ENCODE measurements around the gene LMNB1.
A peak's percentile ranks its signal among the peaks of the same experiment; 100 is the strongest.
"Not testable (repeated sequence)": the region's sequence is repeated elsewhere in the genome, so short reads cannot be mapped to it uniquely, and the experiment has no call there.

The LMNB1 gene, protein sequence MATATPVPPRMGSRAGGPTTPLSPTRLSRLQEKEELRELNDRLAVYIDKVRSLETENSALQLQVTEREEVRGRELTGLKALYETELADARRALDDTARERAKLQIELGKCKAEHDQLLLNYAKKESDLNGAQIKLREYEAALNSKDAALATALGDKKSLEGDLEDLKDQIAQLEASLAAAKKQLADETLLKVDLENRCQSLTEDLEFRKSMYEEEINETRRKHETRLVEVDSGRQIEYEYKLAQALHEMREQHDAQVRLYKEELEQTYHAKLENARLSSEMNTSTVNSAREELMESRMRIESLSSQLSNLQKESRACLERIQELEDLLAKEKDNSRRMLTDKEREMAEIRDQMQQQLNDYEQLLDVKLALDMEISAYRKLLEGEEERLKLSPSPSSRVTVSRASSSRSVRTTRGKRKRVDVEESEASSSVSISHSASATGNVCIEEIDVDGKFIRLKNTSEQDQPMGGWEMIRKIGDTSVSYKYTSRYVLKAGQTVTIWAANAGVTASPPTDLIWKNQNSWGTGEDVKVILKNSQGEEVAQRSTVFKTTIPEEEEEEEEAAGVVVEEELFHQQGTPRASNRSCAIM

GRCh38 chr5:126776499-126777256, at the start of gene LMNB1:
LMNB1 (plus strand) TSS chr5:126777136; CDS start chr5:126777509, 373 bp downstream.
- Histone ChIP-seq H3K27me3 (ENCODE audit: control insufficient read depth, insufficient read depth, low read length) (no peaks in the 10 kb centered on the region), H3K4me1 (ENCODE audit: control insufficient read depth, insufficient read depth, low read length) (peaks cover 21% of the 10 kb centered on the region), H3K9me3 (ENCODE audit: control insufficient read depth, insufficient read depth, low read length) (no peaks in the 10 kb centered on the region), H3K27ac (ENCODE audit: low read depth, low read length) (peak within 1 kb of the TSS; percentile 99), H3K36me3 (ENCODE audit: control insufficient read depth, insufficient read depth, low read length) (0 out of 2 replicates have a peak, but pooled peaks cover 2% of the 10 kb centered on the region), H3K4me3 (ENCODE audit: low read depth, low read length) (peak within 1 kb of the TSS; percentile 100), H3K9ac (ENCODE audit: low read depth, low read length) (peak within 1 kb of the TSS; percentile 99)

DNA sequence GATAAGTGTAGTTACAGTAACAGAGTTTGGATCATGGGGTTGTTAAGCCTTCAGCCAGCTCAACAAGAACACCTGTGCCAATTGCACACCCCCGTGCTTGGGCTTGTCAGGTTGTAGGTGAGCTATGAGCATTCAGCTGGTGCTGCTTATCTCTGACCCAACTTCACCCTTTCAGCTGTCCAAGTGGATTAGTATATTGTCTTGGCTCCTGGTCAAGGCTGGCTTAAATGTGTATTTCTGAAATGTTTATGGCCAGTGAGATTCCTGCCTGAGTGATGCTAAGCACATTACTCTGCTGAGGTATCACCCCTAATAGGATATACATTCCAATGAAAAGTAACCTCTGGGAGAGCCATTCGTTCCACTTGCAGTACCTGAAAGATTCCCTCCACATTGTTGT, 44.2 kb upstream of the LMNB1 start:
- no peaks in the 10 kb centered on the region for H3K9me3 ChIP-seq (ENCODE audit: control insufficient read depth, insufficient read depth, low read length)
- no peak overlapping the region for H3K9ac ChIP-seq (ENCODE audit: low read depth, low read length)
- peaks cover 7% of the 10 kb centered on the region for H3K4me1 ChIP-seq (ENCODE audit: control insufficient read depth, insufficient read depth, low read length)
- H3K36me3 ChIP-seq (ENCODE audit: control insufficient read depth, insufficient read depth, low read length), result no peaks in the 10 kb centered on the region
- no peak overlapping the region for H3K27ac ChIP-seq (ENCODE audit: low read depth, low read length)
- H3K4me3 ChIP-seq (ENCODE audit: low read depth, low read length), result no peak overlapping the region
- no peaks in the 10 kb centered on the region for H3K27me3 ChIP-seq (ENCODE audit: control insufficient read depth, insufficient read depth, low read length)

GRCh38 chr5:126734573-126734972, 42.4 kb upstream of the LMNB1 start:
- H3K9me3 ChIP-seq (ENCODE audit: control insufficient read depth, insufficient read depth, low read length); H3K4me3 ChIP-seq (ENCODE audit: low read depth, low read length); H3K27me3 ChIP-seq (ENCODE audit: control insufficient read depth, insufficient read depth, low read length); H3K9ac ChIP-seq (ENCODE audit: low read depth, low read length); H3K36me3 ChIP-seq (ENCODE audit: control insufficient read depth, insufficient read depth, low read length); H3K27ac ChIP-seq (ENCODE audit: low read depth, low read length); H3K4me1 ChIP-seq (ENCODE audit: control insufficient read depth, insufficient read depth, low read length): not testable (repeated sequence)

GRCh38 chr5:126736141-126736540, 40.8 kb upstream of the LMNB1 start:
- Histone ChIP-seq H3K9ac (ENCODE audit: low read depth, low read length) (no peak overlapping the region), H3K4me3 (ENCODE audit: low read depth, low read length) (no peak overlapping the region), H3K27me3 (ENCODE audit: control insufficient read depth, insufficient read depth, low read length) (no peaks in the 10 kb centered on the region), H3K9me3 (ENCODE audit: control insufficient read depth, insufficient read depth, low read length) (no peaks in the 10 kb centered on the region), H3K36me3 (ENCODE audit: control insufficient read depth, insufficient read depth, low read length) (no peaks in the 10 kb centered on the region), H3K27ac (ENCODE audit: low read depth, low read length) (no peak overlapping the region), H3K4me1 (ENCODE audit: control insufficient read depth, insufficient read depth, low read length) (peaks cover 7% of the 10 kb centered on the region)

GRCh38 chr5:126741361-126741760, 35.6 kb upstream of the LMNB1 start:
- H3K27ac ChIP-seq (ENCODE audit: low read depth, low read length), result no peak overlapping the region
- H3K36me3 ChIP-seq (ENCODE audit: control insufficient read depth, insufficient read depth, low read length), result no peaks in the 10 kb centered on the region
- H3K4me3 ChIP-seq (ENCODE audit: low read depth, low read length), result no peak overlapping the region
- no peak overlapping the region for H3K9ac ChIP-seq (ENCODE audit: low read depth, low read length)
- H3K9me3 ChIP-seq (ENCODE audit: control insufficient read depth, insufficient read depth, low read length), result no peaks in the 10 kb centered on the region
- H3K27me3 ChIP-seq (ENCODE audit: control insufficient read depth, insufficient read depth, low read length), result no peaks in the 10 kb centered on the region
- peaks cover 8% of the 10 kb centered on the region for H3K4me1 ChIP-seq (ENCODE audit: control insufficient read depth, insufficient read depth, low read length)

- no peaks in the 10 kb centered on the region for H3K27me3 ChIP-seq (ENCODE audit: control insufficient read depth, insufficient read depth, low read length)
- H3K9me3 ChIP-seq (ENCODE audit: control insufficient read depth, insufficient read depth, low read length), result no peaks in the 10 kb centered on the region
- peaks cover 8% of the 10 kb centered on the region for H3K4me1 ChIP-seq (ENCODE audit: control insufficient read depth, insufficient read depth, low read length)
- H3K36me3 ChIP-seq (ENCODE audit: control insufficient read depth, insufficient read depth, low read length), result no peaks in the 10 kb centered on the region
- H3K4me3 ChIP-seq (ENCODE audit: low read depth, low read length), result no peak overlapping the region
- H3K27ac ChIP-seq (ENCODE audit: low read depth, low read length), result no peak overlapping the region
- H3K9ac ChIP-seq (ENCODE audit: low read depth, low read length), result no peak overlapping the region
Observed at GRCh38 chr5:126742425-126742824, 34.5 kb upstream of the LMNB1 start.

DNA sequence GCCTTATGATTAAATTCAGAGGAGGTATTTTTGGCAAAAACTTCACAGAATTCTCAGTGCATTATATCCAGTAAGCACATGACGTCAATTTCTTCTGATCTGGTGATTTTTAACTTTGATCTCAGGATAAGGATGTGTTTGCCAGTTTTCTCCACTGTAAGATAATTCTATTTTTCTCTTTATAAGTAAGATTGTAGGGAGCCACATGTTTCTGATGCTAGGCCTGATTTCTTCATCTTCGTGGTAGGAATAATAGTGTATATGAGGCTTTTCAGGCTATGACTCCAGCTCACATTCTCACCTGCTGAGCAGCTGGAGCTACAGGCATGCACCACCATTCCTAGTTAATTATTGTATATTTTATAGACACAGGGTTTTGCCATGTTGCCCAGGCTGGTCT, 32.1 kb upstream of the LMNB1 start:
- Histone ChIP-seq H3K4me3 (ENCODE audit: low read depth, low read length) (no peak overlapping the region), H3K4me1 (ENCODE audit: control insufficient read depth, insufficient read depth, low read length) (peaks cover 16% of the 10 kb centered on the region), H3K27me3 (ENCODE audit: control insufficient read depth, insufficient read depth, low read length) (no peaks in the 10 kb centered on the region), H3K27ac (ENCODE audit: low read depth, low read length) (peak overlapping the region; percentile 56), H3K9me3 (ENCODE audit: control insufficient read depth, insufficient read depth, low read length) (no peaks in the 10 kb centered on the region), H3K9ac (ENCODE audit: low read depth, low read length) (no peak overlapping the region), H3K36me3 (ENCODE audit: control insufficient read depth, insufficient read depth, low read length) (no peaks in the 10 kb centered on the region)

DNA sequence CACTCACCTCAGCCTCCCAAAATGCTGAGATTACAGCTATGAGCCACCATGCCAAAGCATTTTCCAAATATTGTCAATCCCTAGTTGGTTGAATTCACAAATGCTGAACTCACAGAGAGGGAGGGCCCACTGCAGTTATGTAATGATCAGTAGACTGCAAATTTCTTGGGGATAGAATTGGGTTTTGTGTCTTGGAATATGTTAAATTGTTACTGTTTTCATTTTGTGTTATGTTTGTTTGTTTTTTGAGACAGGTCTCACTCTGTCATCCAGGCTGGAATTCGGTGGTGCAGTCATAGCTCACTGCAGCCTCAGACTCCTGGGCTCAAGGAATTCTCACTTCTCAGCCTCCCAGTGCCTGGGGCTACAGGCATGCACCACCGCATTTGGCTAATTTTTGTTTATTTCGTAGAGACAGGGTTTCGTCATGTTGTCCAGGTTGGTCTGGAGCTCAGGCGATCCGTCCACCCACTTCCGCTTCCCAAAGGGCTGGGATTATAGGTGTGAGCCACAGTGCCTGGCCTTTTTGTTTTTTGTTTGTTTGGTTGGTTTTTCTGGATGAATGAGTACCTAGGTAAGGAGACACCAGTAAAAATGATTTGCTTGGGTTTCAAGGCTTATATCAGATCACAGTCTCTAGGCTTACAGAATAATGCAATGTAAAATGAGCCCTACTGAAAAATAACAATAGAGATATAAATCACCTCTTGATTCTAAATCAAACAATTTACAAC, 31.5 kb upstream of the LMNB1 start:
- H3K36me3 ChIP-seq (ENCODE audit: control insufficient read depth, insufficient read depth, low read length), result no peaks in the 10 kb centered on the region
- peak overlapping the region; percentile 59 for H3K27ac ChIP-seq (ENCODE audit: low read depth, low read length)
- H3K9ac ChIP-seq (ENCODE audit: low read depth, low read length), result no peak overlapping the region
- no peak overlapping the region for H3K4me3 ChIP-seq (ENCODE audit: low read depth, low read length)
- H3K4me1 ChIP-seq (ENCODE audit: control insufficient read depth, insufficient read depth, low read length), result peaks cover 16% of the 10 kb centered on the region
- H3K27me3 ChIP-seq (ENCODE audit: control insufficient read depth, insufficient read depth, low read length), result no peaks in the 10 kb centered on the region
- no peaks in the 10 kb centered on the region for H3K9me3 ChIP-seq (ENCODE audit: control insufficient read depth, insufficient read depth, low read length)

DNA sequence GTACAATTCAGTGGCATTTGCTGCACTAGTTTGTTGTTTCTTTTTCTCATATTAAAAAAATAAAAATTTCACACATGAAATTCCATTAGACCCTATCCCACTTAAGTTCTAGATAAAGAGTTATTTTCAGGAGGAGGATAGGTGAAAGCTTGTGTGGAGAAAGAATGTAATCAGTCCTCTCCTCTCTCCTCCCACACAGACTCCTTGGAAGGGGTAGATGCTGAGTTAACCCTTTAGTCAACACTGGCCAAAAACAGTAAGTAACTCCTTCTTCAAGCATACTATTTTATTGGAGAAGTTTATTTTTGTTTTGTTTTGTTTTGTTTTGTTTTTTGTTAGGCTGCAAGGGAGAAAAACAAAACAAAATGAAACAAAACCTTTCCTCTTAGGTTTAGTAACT, 30.6 kb upstream of the LMNB1 start:
- H3K4me3 ChIP-seq (ENCODE audit: low read depth, low read length), result no peak overlapping the region
- H3K27me3 ChIP-seq (ENCODE audit: control insufficient read depth, insufficient read depth, low read length), result no peaks in the 10 kb centered on the region
- peak overlapping the region; percentile 59 for H3K27ac ChIP-seq (ENCODE audit: low read depth, low read length)
- peaks cover 16% of the 10 kb centered on the region for H3K4me1 ChIP-seq (ENCODE audit: control insufficient read depth, insufficient read depth, low read length)
- no peak overlapping the region for H3K9ac ChIP-seq (ENCODE audit: low read depth, low read length)
- no peaks in the 10 kb centered on the region for H3K9me3 ChIP-seq (ENCODE audit: control insufficient read depth, insufficient read depth, low read length)
- no peaks in the 10 kb centered on the region for H3K36me3 ChIP-seq (ENCODE audit: control insufficient read depth, insufficient read depth, low read length)

- Histone ChIP-seq H3K4me1 (ENCODE audit: control insufficient read depth, insufficient read depth, low read length) (peaks cover 8% of the 10 kb centered on the region; the same call in 1 of the 2 replicates), H3K27ac (ENCODE audit: low read depth, low read length) (no peak overlapping the region), H3K9me3 (ENCODE audit: control insufficient read depth, insufficient read depth, low read length) (no peaks in the 10 kb centered on the region)
Observed at GRCh38 chr5:126752081-126752785, 24.7 kb upstream of the LMNB1 start.

More at GRCh38 chr5:126752081-126752785, 24.7 kb upstream of the LMNB1 start:
- Histone ChIP-seq H3K27me3 (ENCODE audit: control insufficient read depth, insufficient read depth, low read length) (no peaks in the 10 kb centered on the region), H3K36me3 (ENCODE audit: control insufficient read depth, insufficient read depth, low read length) (no peaks in the 10 kb centered on the region), H3K9ac (ENCODE audit: low read depth, low read length) (no peak overlapping the region), H3K4me3 (ENCODE audit: low read depth, low read length) (no peak overlapping the region)
